ENCODE results near the gene PCOLCE2. TPM values are rescaled to one million over a fixed set of nuclear protein-coding genes. Genes with fewer than 3 reads are reported as not detected.

Gene PCOLCE2
- total RNA-seq, 4 donors from 2014 or later, result 5.2 to 9.1 (median 6.0) TPM; not detected in 1

DNA sequence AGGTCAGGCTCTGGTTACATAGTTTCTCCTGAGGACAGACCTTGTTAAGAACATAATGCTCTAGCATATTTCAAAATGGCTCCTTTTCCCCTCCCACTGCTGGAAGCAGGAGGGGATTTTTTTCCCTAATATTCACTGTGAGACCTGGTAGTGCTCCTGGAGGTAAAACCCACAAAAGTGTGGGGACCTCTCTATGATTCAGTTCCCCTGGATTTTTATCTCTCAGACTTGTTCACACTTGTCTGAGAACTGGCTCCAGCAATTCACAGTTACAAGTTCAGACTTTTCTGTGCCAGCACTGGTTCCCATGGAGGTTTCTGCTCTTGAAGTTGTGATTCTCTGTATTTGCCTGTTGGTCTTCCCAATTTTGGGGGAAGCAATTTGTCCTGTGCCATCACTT lies 36.3 kb upstream of the PCOLCE2 start:
- no peak for DNase-seq
- Histone ChIP-seq H3K27me3 (no peaks in the 10 kb centered on the region), H3K27ac (no peak overlapping the region), H3K4me1 (peaks cover 0 to 7% (median 2%) of the 10 kb centered on the region in 4 donors), H3K36me3 (no peaks in the 10 kb centered on the region), H3K4me3 (no peak overlapping the region), H3K9me3 (peaks cover 0 to 5% of the 10 kb centered on the region in 2 donors)
- in situ Hi-C loops (cut with MboI; ENCODE audit: low pct_ligation_motif_present in 1 of 4, low pct_unique_long_range_greater_than_20kb in 1 of 4, low sequenced_read_pairs in 3 of 4) (no loop called here), intact Hi-C loops (cut with DNase I; ENCODE audit: low total_unique reads) (no loop called here)
- TF ChIP-seq, protein P1, sequence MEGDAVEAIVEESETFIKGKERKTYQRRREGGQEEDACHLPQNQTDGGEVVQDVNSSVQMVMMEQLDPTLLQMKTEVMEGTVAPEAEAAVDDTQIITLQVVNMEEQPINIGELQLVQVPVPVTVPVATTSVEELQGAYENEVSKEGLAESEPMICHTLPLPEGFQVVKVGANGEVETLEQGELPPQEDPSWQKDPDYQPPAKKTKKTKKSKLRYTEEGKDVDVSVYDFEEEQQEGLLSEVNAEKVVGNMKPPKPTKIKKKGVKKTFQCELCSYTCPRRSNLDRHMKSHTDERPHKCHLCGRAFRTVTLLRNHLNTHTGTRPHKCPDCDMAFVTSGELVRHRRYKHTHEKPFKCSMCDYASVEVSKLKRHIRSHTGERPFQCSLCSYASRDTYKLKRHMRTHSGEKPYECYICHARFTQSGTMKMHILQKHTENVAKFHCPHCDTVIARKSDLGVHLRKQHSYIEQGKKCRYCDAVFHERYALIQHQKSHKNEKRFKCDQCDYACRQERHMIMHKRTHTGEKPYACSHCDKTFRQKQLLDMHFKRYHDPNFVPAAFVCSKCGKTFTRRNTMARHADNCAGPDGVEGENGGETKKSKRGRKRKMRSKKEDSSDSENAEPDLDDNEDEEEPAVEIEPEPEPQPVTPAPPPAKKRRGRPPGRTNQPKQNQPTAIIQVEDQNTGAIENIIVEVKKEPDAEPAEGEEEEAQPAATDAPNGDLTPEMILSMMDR (IDR thresholded peaks at IDR 0.05), result no peak

DNA sequence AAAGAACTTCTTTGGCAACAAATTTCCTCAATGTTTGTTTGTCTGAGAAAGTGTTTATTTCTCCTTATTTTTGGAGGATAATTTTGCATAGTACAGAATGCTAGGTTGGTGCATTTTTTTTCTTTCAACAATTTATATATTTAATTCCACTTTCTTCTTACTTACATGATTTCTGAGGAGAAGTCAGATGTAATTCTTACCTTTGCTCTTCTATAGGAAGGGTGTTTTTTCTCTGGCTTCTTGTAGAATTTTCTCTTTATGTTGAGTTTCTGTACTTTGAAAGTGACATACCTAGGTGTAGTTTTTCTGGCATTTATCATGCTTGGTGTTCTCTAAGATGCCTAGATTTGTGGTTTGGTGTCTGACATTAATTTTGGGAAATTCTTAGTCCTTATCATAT lies 34.8 kb upstream of the PCOLCE2 start:
- Histone ChIP-seq H3K36me3 (no peaks in the 10 kb centered on the region), H3K9me3 (peaks cover 0 to 5% of the 10 kb centered on the region in 2 donors), H3K4me1 (no peaks in the 10 kb centered on the region), H3K27ac (no peak overlapping the region), H3K4me3 (no peak overlapping the region), H3K27me3 (no peaks in the 10 kb centered on the region)
- in situ Hi-C loops (cut with MboI; ENCODE audit: low pct_ligation_motif_present in 1 of 4, low pct_unique_long_range_greater_than_20kb in 1 of 4, low sequenced_read_pairs in 3 of 4) (no loop called here), intact Hi-C loops (cut with DNase I; ENCODE audit: low total_unique reads) (no loop called here)
- no peak for DNase-seq
- TF ChIP-seq, protein P1 (IDR thresholded peaks at IDR 0.05), result no peak
- TF ChIP-seq POLR2A (IDR thresholded peaks at IDR 0.05), result no peak
- TF ChIP-seq EP300 (IDR thresholded peaks at IDR 0.05; ENCODE audit: low read depth), result no peak
- no peak for TF ChIP-seq POLR2AphosphoS5 (IDR thresholded peaks at IDR 0.05)

DNA sequence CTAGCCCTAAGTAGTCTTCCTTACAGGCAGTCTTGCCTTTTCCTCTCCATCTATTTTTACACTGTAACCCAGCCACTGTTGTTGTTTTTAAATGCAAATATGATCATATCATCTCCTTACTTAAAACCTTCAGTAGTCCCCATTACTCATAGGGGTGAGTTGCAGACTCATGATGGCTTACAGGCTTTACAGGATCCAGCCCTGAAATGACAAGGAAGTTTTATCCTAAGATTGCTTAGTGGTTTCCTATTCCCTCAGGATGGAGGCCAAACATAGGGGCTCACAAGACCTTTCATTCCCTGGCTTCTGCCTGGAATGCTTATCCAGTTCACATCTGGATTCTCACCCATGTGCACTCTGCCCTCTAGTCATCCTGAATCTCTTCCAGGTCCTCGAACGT lies 27.7 kb upstream of the PCOLCE2 start:
- TF ChIP-seq, protein P1 (IDR thresholded peaks at IDR 0.05), result no peak
- TF ChIP-seq POLR2A (IDR thresholded peaks at IDR 0.05), result no peak
- no peak for TF ChIP-seq EP300 (IDR thresholded peaks at IDR 0.05; ENCODE audit: low read depth)
- no peaks in the 10 kb centered on the region for H3K4me1 ChIP-seq
- H3K27ac ChIP-seq, result no peak overlapping the region
- no peaks in the 10 kb centered on the region for H3K36me3 ChIP-seq
- intact Hi-C loops (cut with DNase I; ENCODE audit: low total_unique reads), result no loop called here
- H3K27me3 ChIP-seq, result no peaks in the 10 kb centered on the region
- in situ Hi-C loops (cut with MboI; ENCODE audit: low pct_ligation_motif_present in 1 of 4, low pct_unique_long_range_greater_than_20kb in 1 of 4, low sequenced_read_pairs in 3 of 4), result no loop called here
- H3K9me3 ChIP-seq, result no peaks in the 10 kb centered on the region
- WGBS, 2 donors (ENCODE audit: low coverage in 1 of 2), result 49 to 81% methylated on average over 2 of the region's 2 CpGs
- no peak for DNase-seq
- no peak overlapping the region for H3K4me3 ChIP-seq

DNA sequence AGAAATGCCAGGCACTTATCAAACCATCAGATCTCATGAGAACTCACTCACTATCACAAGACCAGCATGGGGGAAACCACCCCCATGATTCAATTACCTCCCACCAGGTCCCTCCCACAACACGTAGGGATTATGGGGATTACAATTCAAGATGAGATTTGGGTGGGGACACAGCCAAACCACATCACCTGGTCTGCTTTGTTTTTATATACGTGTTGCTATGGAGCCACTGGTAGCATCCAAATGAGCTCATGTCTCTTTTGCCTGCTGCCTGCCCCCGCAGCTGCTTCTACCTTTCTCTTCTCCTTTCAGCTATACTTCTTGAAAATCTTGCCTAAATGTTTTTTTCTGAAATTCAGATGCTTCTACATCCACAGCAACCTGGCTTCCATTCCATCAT lies 26.8 kb upstream of the PCOLCE2 start:
- Histone ChIP-seq H3K36me3 (no peaks in the 10 kb centered on the region), H3K4me3 (no peak overlapping the region), H3K27me3 (no peaks in the 10 kb centered on the region), H3K4me1 (no peaks in the 10 kb centered on the region), H3K27ac (no peak overlapping the region), H3K9me3 (no peaks in the 10 kb centered on the region)
- intact Hi-C loops (cut with DNase I; ENCODE audit: low total_unique reads) (no loop called here), in situ Hi-C loops (cut with MboI; ENCODE audit: low pct_ligation_motif_present in 1 of 4, low pct_unique_long_range_greater_than_20kb in 1 of 4, low sequenced_read_pairs in 3 of 4) (no loop called here)
- 77 to 94% methylated on average over 2 to 3 of the region's 3 CpGs for WGBS, 2 donors (ENCODE audit: low coverage in 1 of 2)
- TF ChIP-seq POLR2AphosphoS5 (IDR thresholded peaks at IDR 0.05) (no peak), EP300 (IDR thresholded peaks at IDR 0.05; ENCODE audit: low read depth) (no peak), POLR2A (IDR thresholded peaks at IDR 0.05) (no peak)
- TF ChIP-seq, protein P1 (IDR thresholded peaks at IDR 0.05), result no peak
- no peak for DNase-seq

Measured in transverse colon (tissue), 4 donors.